ENCODE results near the gene HCCS.

DNA sequence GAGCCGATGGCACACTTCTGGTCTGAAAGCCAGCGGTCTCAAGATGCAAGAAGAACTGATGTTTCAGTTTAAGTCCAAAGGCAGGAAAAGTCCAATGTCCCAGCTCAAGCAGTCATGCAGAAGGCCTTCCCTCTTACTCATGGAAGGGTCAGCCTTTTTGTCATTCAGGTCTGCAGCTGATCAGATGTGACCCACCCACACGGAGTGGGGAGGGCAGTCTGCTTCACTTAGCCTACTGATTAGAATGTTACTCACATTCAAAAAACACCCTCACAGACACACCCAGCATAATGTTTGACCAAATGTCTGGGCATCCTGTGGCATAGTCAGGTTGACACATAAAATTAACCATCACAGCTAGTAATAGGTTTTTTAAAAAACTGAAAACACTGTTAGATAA, 6.6 kb downstream of the HCCS start:
- TF ChIP-seq, protein P1, sequence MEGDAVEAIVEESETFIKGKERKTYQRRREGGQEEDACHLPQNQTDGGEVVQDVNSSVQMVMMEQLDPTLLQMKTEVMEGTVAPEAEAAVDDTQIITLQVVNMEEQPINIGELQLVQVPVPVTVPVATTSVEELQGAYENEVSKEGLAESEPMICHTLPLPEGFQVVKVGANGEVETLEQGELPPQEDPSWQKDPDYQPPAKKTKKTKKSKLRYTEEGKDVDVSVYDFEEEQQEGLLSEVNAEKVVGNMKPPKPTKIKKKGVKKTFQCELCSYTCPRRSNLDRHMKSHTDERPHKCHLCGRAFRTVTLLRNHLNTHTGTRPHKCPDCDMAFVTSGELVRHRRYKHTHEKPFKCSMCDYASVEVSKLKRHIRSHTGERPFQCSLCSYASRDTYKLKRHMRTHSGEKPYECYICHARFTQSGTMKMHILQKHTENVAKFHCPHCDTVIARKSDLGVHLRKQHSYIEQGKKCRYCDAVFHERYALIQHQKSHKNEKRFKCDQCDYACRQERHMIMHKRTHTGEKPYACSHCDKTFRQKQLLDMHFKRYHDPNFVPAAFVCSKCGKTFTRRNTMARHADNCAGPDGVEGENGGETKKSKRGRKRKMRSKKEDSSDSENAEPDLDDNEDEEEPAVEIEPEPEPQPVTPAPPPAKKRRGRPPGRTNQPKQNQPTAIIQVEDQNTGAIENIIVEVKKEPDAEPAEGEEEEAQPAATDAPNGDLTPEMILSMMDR (IDR thresholded peaks at IDR 0.05) = no peak
- no peak for TF ChIP-seq POLR2A (IDR thresholded peaks at IDR 0.05)
